A673 (cell line): ENCODE results near the gene PHF2. TPM values are rescaled to one million over a fixed set of nuclear protein-coding genes. Genes with fewer than 3 reads are reported as not detected.

Experiments
- BruUV-seq: library from RNA; stranded (reverse); fragments of 400-500 nt; replicated peaks from 2 replicates; lab custom pipeline; 2021; lab: Mats Ljungman, UMichigan
- CTCF ChIA-PET: fragments of 300-600 bp; sonication (Branson Sonifier 250); formaldehyde crosslinking; loops from one replicate; lab custom pipeline; 2022; ENCODE audit warnings: antibody characterized with exemption; lab: Charles Lee
- POLR2A ChIA-PET: fragments of 300-600 bp; sonication (Branson Sonifier 250); formaldehyde crosslinking; loops from one replicate; lab custom pipeline; 2022; ENCODE audit warnings: antibody characterized with exemption; ENCODE audit not compliant: low non-redundant PET; lab: Charles Lee
- DNase-seq: peaks from one replicate; pipeline ENCODE4 v3.0.0-alpha.2; 2015; ENCODE audit warnings: low spot score
- H3K27ac ChIP-seq: fragments of 200-600 bp; sonication (generic); 2 replicates; pipeline ENCODE4 v1.5.1; 2016; ENCODE audit warnings: mixed run types, low read depth, mild to moderate bottlenecking, mixed read lengths, antibody characterized with exemption, low read length; ENCODE audit not compliant: poor library complexity, severe bottlenecking
- H3K27me3 ChIP-seq: fragments of 200-600 bp; sonication (generic); replicated peaks from 2 replicates; pipeline ENCODE4 v1.6.1; 2017; ENCODE audit warnings: mixed run types, low read depth, mild to moderate bottlenecking, mixed read lengths, antibody characterized with exemption, low read length; ENCODE audit not compliant: insufficient read depth, poor library complexity
- H3K36me3 ChIP-seq: fragments of 200-600 bp; sonication (generic); 2 replicates; pipeline ENCODE4 v1.6.1; 2016; ENCODE audit warnings: mixed run types, mild to moderate bottlenecking, mixed read lengths, antibody characterized with exemption, low read length; ENCODE audit not compliant: insufficient read depth, poor library complexity, severe bottlenecking
- H3K4me1 ChIP-seq: fragments of 200-600 bp; sonication (generic); 2 replicates; pipeline ENCODE4 v1.6.1; 2017; ENCODE audit warnings: mixed run types, mild to moderate bottlenecking, mixed read lengths, antibody characterized with exemption, low read length; ENCODE audit not compliant: insufficient read depth, poor library complexity, severe bottlenecking
- H3K4me3 ChIP-seq: fragments of 200-600 bp; sonication (generic); 2 replicates; pipeline ENCODE4 v1.5.1; 2016; ENCODE audit warnings: low read depth, mixed run types, mild to moderate bottlenecking, mixed read lengths, low read length; ENCODE audit not compliant: poor library complexity, severe bottlenecking
- H3K9me3 ChIP-seq: fragments of 200-600 bp; sonication (generic); 2 replicates; pipeline ENCODE4 v1.6.1; 2016; ENCODE audit warnings: mixed run types, low read depth, mild to moderate bottlenecking, mixed read lengths, antibody characterized with exemption, low read length; ENCODE audit not compliant: poor library complexity, severe bottlenecking
- EZH2 ChIP-seq: fragments of 200-600 bp; sonication (generic); IDR thresholded peaks from 2 replicates; pipeline ENCODE4 v1.6.1; 2017; ENCODE audit warnings: borderline replicate concordance, low read depth, mild to moderate bottlenecking, mixed read lengths, antibody characterized with exemption, low read length; ENCODE audit not compliant: poor library complexity, severe bottlenecking
- intact Hi-C: fragments of 100-400 bp; cut with micrococcal nuclease; formaldehyde crosslinking; loops from one replicate; pipeline ENCODE4 v1.10.0; 2022; ENCODE audit not compliant: unreplicated experiment
- total RNA-seq: library from RNA; stranded (reverse); gene quantifications from 2 replicates; pipeline ENCODE4 v1.2.3, GENCODE V29; 2021
- TF ChIP-seq, protein P1 (sequence below): fragments of 300-800, 200-600 bp; sonication (generic); conservative IDR thresholded peaks from 2 replicates; pipeline ENCODE4 v1.5.1; 2017; ENCODE audit warnings: low read depth, mild to moderate bottlenecking, antibody characterized with exemption, low read length, moderate library complexity, mixed read lengths

PHF2 gene
- total RNA-seq, 1 experiment from 2014 or later: 32.7 TPM

DNA sequence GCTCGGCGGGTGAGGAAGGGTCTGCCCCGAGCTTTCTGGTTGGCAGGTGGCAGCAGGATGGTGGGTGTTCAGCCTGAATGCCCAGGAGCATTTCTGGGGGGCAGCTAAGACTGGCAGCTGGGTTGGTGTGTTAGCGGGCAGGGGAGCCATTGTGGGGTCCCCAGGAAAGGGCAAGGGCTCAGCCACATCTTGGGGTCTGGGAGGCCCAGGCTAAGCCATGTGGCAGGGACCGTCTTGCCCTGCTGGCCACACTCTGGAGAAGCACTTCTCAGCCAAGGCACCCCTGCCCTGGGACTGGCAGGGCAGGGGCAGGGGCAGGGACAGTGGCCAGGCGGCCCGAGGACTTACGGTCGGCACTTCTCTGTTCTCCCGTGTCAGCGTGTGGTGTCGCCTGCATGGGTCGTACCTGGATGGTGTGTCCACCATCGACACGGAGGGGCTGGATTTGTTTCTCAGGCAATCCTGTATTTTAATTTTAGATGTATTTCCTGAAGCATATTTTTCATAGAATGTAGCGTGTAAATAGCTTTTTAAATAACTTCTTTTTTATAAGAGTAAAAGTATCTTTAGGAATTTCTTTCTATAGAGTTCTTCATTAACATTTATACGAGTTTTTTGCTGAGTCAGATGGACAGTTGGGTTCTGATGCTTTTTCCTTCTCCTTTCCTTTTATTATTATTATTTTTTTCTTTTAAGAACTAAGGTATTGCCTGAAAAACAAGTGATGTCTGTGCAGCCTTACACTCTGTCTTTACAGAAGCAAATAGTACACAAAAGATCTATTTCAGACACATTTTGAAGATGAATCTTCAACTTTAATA is 102.0 kb downstream of the PHF2 start:
- TF ChIP-seq, protein P1, sequence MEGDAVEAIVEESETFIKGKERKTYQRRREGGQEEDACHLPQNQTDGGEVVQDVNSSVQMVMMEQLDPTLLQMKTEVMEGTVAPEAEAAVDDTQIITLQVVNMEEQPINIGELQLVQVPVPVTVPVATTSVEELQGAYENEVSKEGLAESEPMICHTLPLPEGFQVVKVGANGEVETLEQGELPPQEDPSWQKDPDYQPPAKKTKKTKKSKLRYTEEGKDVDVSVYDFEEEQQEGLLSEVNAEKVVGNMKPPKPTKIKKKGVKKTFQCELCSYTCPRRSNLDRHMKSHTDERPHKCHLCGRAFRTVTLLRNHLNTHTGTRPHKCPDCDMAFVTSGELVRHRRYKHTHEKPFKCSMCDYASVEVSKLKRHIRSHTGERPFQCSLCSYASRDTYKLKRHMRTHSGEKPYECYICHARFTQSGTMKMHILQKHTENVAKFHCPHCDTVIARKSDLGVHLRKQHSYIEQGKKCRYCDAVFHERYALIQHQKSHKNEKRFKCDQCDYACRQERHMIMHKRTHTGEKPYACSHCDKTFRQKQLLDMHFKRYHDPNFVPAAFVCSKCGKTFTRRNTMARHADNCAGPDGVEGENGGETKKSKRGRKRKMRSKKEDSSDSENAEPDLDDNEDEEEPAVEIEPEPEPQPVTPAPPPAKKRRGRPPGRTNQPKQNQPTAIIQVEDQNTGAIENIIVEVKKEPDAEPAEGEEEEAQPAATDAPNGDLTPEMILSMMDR: no peak
- TF ChIP-seq EZH2: no peak
- no peaks in the 10 kb centered on the region for H3K9me3 ChIP-seq
- CTCF ChIA-PET: no interaction called here
- H3K27me3 ChIP-seq: no peaks in the 10 kb centered on the region
- no peaks in the 10 kb centered on the region for H3K4me1 ChIP-seq
- H3K27ac ChIP-seq: no peak overlapping the region
- POLR2A ChIA-PET: no interaction called here
- BruUV-seq: no TSS peak
- DNase-seq: no peak
- H3K4me3 ChIP-seq: no peak overlapping the region
- peaks cover 9% of the 10 kb centered on the region for H3K36me3 ChIP-seq
- intact Hi-C loops: no loop called here

DNA sequence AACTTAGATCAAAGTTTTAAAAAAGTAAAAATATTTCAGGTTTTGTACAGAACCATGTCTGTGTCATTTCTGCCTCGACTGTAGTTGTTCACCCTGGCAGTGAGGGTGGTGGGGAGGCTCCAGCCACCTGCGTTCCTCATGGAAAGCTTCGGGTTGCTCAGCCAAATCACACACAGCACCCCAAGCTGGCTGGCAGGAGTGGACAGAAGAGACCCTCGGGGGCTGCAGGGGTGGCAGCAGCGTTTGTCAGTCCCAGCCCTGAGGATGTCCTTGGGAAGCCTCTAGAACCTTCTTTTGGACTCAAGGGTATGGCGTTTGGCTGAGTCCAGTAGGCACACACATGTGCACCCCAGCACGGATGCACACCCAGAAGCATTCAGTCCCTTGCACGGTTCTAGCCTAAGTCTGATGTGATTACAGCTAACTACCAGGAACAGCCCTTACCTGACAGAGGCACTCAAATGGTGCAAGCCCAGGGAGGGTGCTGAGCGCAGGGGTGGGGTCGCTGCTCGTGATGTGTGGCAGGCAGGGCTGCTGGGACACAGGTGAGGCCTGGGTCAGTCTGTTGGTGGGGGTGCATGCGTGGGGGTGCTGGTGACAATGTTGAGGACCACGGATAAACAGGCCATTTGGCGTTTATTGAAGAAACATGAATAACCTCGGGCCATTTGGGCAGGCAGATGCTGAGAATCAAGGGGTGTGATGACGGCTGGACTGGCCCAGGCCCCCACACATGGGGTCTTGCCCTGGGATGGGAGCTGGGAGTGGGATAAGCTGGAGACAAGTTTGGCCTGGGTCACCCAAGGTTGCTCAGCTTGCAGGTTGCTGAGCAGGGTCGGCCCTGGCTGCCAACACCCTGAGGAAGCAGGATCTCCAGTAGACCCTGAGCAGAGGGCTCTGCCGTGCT is 103.4 kb downstream of the PHF2 start:
- no peaks in the 10 kb centered on the region for H3K4me1 ChIP-seq
- H3K27ac ChIP-seq: no peak overlapping the region
- ChIA-PET CTCF (no interaction called here), POLR2A (no interaction called here)
- H3K36me3 ChIP-seq: peaks cover 9% of the 10 kb centered on the region
- DNase-seq: no peak
- intact Hi-C loops: no loop called here
- no peak overlapping the region for H3K4me3 ChIP-seq
- H3K27me3 ChIP-seq: no peaks in the 10 kb centered on the region
- no peak for TF ChIP-seq EZH2
- TF ChIP-seq, protein P1: no peak
- BruUV-seq: no TSS peak
- no peaks in the 10 kb centered on the region for H3K9me3 ChIP-seq

GRCh38 chr9:93680443-93681268 is 104.3 kb downstream of the PHF2 start:
- intact Hi-C loops: no loop called here
- no peak overlapping the region for H3K4me3 ChIP-seq
- ChIA-PET CTCF (no interaction called here), POLR2A (no interaction called here)
- no peak overlapping the region for H3K27ac ChIP-seq
- BruUV-seq: no TSS peak
- no peaks in the 10 kb centered on the region for H3K27me3 ChIP-seq
- H3K9me3 ChIP-seq: no peaks in the 10 kb centered on the region
- no peaks in the 10 kb centered on the region for H3K4me1 ChIP-seq
- peaks cover 9% of the 10 kb centered on the region for H3K36me3 ChIP-seq
- DNase-seq: no peak
- TF ChIP-seq, protein P1: 0 out of 2 replicates have a peak, but pooled peaks have one; percentile 17
- TF ChIP-seq EZH2: no peak
